ENCODE data around the gene RASGEF1C.
A peak's percentile ranks its signal among the peaks of the same experiment; 100 is the strongest.
"Not testable (repeated sequence)": the region's sequence is repeated elsewhere in the genome, so short reads cannot be mapped to it uniquely, and the experiment has no call there.

Gene RASGEF1C

GRCh38 chr5:180098991-180099732 is 109.8 kb downstream of the RASGEF1C start:
- no peak for DNase-seq

GRCh38 chr5:180098526-180098925 is 110.5 kb downstream of the RASGEF1C start:
- DNase-seq: no peak

DNA sequence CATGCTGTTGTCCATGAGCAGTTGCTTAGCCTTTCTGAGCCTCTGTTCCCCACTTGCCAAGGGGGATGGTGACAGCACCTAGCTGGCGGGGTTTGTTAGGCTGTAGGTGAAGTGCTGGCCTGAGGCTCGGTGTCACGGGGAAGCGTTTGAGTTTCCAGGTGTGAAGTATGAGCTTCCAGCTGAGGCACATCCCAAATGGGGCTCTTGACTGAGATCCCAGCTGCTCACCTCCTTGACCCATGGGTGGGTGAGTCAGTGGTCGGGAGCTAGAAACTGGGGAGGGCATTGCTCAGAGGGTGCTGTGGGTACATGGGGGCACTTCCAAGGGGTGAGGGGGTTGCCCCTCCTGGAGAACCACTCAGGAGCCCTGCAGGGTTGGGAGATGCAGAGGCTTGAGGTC is 111.1 kb downstream of the RASGEF1C start:
- no peak for DNase-seq

DNA sequence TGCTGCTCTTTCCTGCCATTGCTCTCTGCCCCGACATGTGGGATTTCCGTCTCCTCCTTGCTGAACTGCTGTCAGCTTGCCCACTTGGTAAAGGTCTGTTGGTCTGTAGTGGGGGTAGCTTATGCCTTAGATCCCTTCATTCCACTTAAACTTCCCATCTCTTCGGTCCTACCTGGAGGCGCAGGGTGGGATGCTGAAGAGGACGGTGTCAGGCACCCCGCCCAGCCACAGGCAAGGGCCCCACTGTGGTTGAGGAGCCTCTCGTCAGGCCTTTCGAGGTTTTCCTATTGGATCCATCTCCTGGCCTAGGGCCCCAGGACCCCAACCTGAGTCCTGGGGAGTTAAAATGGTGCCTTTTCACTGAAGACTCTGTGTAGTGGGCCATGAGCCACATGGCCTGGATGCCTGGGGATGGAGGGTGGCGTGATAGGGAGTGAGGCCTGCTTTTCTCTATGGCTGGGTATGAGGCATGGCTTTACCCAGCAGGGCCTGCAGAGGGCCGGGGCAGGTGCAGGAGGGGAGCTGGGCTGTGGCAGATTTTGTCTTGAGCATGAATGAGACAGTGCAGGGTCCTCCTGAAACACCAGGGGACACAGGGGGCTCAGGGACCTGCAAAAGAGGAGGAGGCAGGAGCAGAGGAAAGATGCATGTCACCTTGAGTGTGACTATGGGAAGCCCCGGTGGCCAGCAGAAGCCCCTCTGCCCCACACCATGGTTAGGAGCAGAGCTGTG is 111.7 kb downstream of the RASGEF1C start:
- no peak for DNase-seq

DNA sequence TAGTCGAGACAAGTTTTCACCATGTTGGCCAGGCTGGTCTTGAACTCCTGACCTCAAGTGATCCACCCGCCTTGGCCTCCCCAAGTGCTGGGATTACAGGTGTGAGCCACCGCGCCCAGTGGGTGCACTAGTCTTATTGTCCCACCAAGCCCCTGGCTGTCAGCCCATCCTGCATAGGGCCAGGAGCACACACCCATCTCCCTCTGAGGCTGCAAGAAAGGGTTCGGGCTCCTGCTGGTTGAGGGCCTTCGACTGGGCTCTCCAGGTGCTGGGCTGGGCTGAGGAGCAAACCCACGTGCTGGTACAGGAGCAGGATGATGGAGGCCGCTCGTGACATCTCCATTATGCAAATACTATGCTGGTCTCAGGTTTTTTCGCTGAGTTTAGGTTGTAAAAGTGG is 112.4 kb downstream of the RASGEF1C start:
- DNase-seq: no peak

- DNase-seq: no peak
Measured at GRCh38 chr5:180095545-180095944, 113.5 kb downstream of the RASGEF1C start.

DNA sequence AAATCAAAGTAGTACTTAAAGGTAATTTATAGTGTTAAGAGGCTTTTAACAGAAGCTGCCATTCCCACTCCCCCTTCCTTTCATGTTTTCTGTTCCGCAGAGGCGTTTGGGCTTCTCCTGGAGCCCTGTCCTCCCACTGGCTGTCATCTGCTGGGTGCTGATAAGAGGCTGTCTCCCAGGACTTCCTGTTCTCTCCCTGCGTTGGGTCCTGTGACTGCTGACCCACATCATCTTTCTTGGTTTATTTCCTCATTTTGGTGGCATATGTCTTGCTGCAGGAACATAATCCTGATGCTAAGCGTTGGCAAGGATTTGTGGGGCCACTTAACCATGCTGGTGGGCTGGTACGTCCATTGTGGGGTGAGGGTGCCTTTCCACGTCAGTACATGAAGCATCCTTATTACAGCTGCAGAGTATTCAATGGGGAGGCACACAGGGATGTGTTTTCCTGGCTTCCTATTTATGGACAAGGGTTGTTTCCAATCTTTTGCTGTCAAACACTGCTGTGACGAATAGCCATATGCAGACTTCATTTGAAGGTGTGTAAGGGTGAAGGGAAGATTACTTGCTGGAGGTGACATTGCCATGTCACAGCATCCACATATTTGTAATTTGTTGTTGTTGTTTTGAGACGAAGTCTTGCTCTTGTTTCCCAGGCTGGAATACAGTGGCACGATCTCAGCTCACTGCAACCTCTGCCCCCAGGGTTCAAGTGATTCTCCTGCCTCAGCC is 115.2 kb downstream of the RASGEF1C start:
- DNase-seq: no peak

DNA sequence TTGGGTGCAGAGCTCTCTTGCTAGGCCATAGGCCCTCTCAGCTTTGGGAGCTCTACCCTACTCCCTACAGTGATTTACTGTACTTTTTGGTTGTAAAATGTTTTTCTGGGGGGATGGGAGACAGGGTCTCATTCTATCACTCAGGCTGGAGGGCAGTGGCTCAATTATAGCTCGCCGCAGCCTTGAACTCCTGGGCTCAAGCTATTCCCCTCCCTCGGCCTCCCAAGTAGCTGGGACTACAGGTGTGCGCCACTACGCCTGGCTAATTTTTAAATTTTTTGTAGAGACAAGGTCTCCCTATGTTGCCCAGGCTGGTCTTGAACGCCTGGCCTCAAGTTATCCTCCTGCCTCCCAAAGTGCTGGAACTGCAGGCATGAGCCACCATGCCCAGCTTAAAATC is 115.8 kb downstream of the RASGEF1C start:
- no peak for DNase-seq

- no peak for DNase-seq
Measured at GRCh38 chr5:180090769-180091546, 118.1 kb downstream of the RASGEF1C start.

- DNase-seq: peak; percentile 3
Measured at GRCh38 chr5:180090098-180090768, 118.8 kb downstream of the RASGEF1C start.

GRCh38 chr5:180089628-180090027 is 119.4 kb downstream of the RASGEF1C start:
- not testable (repeated sequence) for DNase-seq

- no peak for DNase-seq
Measured at GRCh38 chr5:180088561-180088960, 120.5 kb downstream of the RASGEF1C start.

GRCh38 chr5:180086816-180087399 is 122.1 kb downstream of the RASGEF1C start:
- no peak for DNase-seq

DNA sequence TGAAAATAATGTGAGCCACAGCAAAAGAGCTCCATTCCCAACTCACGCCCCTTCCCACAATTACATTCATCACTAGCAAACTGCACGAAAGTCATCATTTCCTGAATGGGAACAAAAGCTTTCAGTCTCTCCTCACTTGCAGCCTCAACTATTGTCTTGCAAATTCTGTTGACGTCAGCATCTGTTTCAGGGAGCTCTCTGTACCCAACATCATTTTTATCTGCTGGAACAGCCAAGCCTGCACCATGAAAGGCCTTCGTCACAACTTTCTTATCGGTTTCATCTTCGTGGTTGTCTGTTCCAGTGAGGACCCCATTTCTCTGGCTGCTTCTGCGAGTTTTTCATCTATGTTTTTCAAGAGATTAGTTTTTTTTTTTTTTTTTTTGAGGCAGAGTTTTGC is 123.2 kb downstream of the RASGEF1C start:
- DNase-seq: no peak

DNA sequence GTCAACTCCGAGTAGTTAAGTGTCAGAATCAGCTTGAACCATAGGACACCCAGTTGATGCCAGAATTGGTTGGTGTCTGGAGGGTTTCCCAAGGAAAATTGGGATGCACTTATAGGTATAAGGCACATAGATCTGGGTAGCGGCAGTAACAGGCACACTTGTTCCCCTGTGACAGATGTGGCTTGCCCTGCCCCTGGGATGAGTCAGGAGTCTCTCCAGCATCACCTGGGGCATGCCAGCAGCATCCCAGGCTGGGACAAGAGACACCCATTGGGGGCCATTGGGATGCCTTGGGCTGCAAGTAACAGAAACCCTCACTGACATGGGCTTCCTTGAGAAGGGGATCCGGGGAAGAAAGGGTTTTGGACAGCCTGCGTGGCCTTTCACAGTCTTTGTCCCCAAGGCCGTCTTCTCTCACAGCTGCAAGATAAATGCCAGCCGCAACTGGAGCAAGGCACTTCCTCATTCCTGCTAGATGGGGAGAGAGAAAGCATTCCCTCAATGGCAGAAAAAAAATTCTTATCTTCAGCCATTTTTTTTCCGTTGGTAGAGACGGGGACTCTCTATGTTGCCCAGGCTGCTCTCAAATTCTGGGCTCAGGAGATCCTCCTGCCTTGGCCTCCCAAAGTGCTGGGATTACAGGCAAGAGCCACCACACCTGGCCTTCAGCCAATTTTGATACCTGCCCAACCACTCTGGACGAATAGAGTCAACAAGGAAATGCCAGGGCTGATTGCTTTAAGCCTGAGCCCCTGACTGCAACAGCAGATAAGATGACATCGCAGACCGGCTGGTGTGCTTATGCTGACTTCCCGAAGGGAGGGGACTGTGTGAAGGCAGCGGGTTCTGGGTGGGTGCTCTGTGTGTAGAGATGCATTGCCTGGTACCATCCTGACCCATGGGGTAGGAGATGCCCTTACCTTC is 124.1 kb downstream of the RASGEF1C start:
- DNase-seq: no peak

- DNase-seq: no peak
Measured at GRCh38 chr5:180083529-180084060, 125.4 kb downstream of the RASGEF1C start.

- no peak for DNase-seq
Measured at GRCh38 chr5:180082633-180083420, 126.2 kb downstream of the RASGEF1C start.

DNA sequence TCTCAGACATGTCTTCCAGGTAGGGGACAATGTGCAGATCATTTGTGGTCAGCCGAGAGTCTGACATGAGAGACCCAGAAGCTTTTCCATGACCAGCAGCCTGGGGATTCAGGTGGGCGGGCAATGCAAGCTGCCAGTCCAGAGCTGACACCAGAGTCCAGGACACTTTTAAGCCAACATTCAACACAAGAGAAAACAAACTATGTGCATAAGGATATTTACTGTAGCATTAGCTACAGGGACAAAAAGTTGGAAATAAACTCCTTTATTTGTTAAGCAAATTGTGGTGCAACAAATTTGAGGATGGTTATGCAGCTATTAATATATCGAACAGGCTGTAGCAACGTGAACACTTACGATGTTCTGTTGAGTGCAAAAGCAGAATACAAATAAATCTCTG is 127.5 kb downstream of the RASGEF1C start:
- DNase-seq: no peak

GRCh38 chr5:180080486-180081280 is 128.3 kb downstream of the RASGEF1C start:
- DNase-seq: no peak

Measured in NCI-H146 (cell line).